Airway epithelial cell (primary cell): ENCODE data around the gene HIPK1. TPM values are rescaled to one million over a fixed set of nuclear protein-coding genes. Genes with fewer than 3 reads are reported as not detected.

ENCODE experiments used
- total RNA-seq: library from RNA; depleted of rRNA; stranded (reverse); fragments of >200 nt; gene quantifications from 2 replicates; pipeline ENCODE4 v1.2.3, GENCODE V29; 2015

Gene HIPK1
- 11.6 and 21.6 TPM in 2 replicates for total RNA-seq

DNA sequence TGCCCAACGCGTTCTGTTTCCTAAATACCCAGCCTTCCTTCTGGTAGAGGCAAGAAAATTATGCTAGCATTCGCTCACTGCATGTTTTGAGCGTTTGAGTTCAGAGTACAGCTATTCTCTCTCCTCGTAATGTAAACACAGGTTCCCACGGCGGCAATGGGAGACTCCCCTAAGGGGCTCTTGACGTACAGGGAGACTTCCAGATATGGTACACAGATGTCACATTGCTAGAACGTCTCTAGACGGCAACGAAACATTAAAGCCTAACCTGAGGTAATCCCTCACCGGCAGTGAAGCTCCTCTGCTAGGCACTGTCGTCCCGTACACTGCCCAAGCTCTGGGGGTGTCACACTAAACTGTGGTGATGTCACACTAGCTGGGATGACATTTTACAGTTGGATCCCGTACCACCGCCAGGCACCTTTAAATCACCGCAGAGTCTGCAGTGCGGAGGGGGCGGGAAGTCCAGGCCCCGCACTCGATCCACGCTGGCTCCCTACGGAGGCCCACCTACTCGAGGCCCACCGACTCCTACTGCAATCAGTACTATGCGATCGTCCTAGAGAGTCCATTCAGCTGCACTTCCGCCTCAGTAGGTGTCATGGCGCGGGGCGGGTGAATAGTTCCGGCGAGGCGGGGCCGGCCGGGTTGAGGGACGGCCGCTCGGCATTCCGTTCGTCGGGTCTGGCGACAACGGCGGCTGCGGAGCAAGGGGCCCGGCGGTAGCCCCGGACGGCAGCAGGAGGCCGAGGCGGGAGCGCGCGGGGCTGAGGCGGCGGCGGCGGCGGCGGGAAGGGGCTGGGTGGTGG lies at the start of gene HIPK1:
TSS of gene HIPK1 (plus strand) at position 384 of the 809 bp plus-strand sequence.

DNA sequence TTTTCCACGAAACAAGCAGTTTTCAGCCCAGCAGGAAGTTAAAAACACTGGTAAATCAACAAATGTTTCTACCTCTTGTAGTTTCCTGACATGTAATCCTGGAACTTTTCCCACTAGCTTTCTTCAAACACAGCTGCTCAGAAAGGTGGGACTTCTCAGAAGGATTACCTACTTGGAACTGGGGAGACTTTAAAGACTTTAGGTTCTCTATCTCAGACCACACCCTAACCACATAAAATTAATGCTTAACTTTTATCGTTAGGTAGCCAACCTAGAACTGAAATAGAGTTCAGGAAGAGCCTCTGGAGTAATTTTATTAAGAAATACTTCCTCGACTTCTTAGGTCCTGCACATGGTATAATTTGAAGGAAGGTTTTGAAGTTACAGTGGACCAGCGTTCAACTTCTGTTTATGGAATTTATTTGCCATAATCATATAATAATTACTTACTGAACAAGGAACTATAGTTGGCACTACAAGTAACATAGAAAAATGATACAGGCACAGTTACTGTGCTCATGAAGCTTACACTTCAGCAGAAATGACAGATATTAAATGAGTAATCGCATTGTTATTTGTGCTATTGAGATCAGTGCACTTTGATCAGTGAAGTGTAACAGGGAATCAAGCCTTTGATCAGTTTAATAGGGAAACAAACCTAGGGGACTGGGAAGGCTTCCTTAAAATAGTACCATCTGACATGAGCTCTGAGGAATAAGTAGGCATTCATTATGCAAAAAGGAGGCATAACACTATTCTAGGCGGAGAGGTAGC lies 41.5 kb upstream of the HIPK1 start, which contains the start of gene BCL2L15:
TSS of gene BCL2L15 (minus strand) at position 180 of the 774 bp plus-strand sequence. CDS start 206 bp downstream, outside the sequence.

DNA sequence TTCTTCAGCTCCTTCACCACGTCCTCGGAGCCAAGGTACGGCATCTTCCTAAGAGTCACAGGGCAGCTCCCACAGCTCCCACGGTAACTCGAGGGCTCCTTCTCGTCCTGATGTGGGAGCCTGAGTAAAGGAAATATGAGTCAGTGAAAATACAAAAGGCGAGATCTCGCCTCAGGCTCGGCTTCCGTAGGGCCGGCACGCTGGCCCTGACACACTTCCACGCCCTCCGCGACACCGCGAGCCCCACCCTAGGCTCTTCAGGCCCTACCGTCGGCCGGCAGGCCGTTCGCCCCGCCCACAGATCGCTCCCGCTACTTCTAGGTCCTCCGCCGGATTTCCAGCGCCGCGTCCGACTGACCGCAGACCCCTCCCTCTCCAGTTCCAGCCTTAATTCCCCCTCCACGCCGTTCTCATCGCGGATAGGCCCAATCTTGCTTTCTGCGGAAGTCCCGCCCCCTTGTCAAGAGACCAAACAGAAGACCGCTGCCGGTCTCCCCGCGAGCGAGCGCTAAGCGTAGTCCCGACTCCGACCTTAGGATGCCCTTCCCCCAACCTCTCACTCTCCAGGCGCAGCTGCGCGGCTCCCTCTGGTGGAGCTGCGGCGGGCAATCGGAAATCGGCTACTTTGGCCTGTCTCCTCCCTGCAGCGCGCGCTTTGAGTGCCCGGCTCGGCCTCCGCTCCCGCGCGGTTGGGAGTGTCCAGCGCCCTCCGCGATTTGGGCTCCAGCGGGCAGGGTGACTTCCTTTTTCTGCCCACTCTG lies 24.3 kb upstream of the HIPK1 start, which contains the start of the genes AP4B1 and DCLRE1B:
TSS of gene AP4B1 (minus strand) at position 126 of the 761 bp plus-strand sequence. CDS start at position 44, 82 bp downstream.
TSS of gene DCLRE1B (plus strand) at position 653 of the 761 bp plus-strand sequence. CDS start 261 bp downstream, outside the sequence.

DNA sequence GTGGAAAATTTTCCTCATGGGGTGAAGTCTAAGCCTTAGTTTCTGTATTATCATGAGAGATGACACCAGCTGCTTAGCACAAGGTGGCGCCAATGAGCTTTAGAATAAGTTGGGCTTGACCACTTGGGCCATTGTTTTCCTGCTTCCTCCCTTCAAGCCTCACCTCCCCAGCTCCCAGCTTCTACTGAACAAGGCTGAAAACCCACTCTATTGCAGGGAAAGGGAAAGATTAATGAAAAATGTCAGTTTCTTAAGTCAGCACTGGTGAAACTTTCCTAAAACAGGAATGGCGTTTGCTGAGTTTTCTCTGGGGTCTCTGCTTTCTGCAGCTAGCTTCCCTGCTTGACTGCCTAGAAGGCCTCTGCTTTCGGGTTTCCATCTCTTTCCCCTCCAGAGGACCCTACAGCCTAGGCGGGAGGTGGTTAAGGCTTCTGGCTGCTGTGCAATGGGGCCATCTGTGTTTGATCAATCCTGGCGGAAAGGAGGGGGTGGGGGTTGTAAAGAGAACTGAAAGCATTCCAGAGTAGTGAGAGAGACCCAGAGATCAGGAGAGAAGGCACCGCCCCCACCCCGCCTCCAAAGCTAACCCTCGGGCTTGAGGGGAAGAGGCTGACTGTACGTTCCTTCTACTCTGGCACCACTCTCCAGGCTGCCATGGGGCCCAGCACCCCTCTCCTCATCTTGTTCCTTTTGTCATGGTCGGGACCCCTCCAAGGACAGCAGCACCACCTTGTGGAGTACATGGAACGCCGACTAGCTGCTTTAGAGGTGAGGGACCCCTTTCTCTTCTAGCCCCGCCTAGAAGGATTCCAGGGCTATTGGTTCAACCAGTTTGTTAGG lies 50.0 kb downstream of the HIPK1 start, which contains the start of gene OLFML3:
TSS of gene OLFML3 (plus strand) at position 612 of the 840 bp plus-strand sequence. CDS start at position 655, 43 bp downstream.

Other genes with a start within 250 kb of the HIPK1 start
- 10.9 and 13.2 TPM in 2 replicates for gene PHTF1, start 169.8 kb upstream of the HIPK1 start, total RNA-seq
- 5.2 and 7.9 TPM in 2 replicates for gene RSBN1, start 116.8 kb upstream of the HIPK1 start, total RNA-seq
- gene PTPN22, start 57.6 kb upstream of the HIPK1 start, total RNA-seq, result 0.49 and 1.1 TPM in 2 replicates
- 0.42 TPM in 1 of 2 replicates, not detected in the other for gene BCL2L15, start 41.7 kb upstream of the HIPK1 start, total RNA-seq
- gene AP4B1, start 24.5 kb upstream of the HIPK1 start, total RNA-seq, result 6.1 and 11.7 TPM in 2 replicates
- 6.3 and 6.8 TPM in 2 replicates for gene DCLRE1B, start 24.0 kb upstream of the HIPK1 start, total RNA-seq
- gene OLFML3, start 50.1 kb downstream of the HIPK1 start, total RNA-seq, result 0.65 and 1.3 TPM in 2 replicates
- not detected in 2 replicates for gene SYT6, start 224.5 kb downstream of the HIPK1 start, total RNA-seq